Heart left ventricle (tissue), 13 donors: ENCODE measurements around the gene AWAT2.

Experiments used
- POLR2A ChIP-seq, 2 donors: fragments of 450-650 bp; IDR thresholded peaks; one replicate each; pipeline ENCODE4 v1.6.1; 2017; ENCODE audit warnings: antibody characterized with exemption in 2 of 2, mild to moderate bottlenecking in 2 of 2, moderate library complexity in 2 of 2
- TF ChIP-seq, protein P1 (sequence below), 12 donors: fragments of 200-600 bp; sonication (generic) in 4 of 12; IDR thresholded peaks; one replicate each; pipeline versions ENCODE4 v1.5.0 to v1.8.0; 2018 to 2022; ENCODE audit warnings: antibody characterized with exemption in 12 of 12, mild to moderate bottlenecking in 5 of 12
- donor health status: ischemic (EF 13 %, LVEDD 7.1; RV severe dilation, severe dysfunction).
- donor health status: DM: no; HTN: yes; CAD: no.
- donor health status: DM: no; HTN: no; CAD: no.
- donor health status: ischemic (EF 25% LVEDD 6.9; RV normal size, moderate dysfunction).
- donor health status: ischemic (EF 25% LVEDD 5.7; RV mildly dilated, moderate dysfunction).
- donor health status: ischemic (EF 35%, LVEDD 5.7; RV mildly dilated, moderate dysfunction).
- donor health status: nonischemic (EF 11% LVEDD 7.7; RV severe dilation, severe dysfunction).
- donor health status: DM: yes; HTN: yes; CAD: no.
- donor health status: PGD.
- donor health status: ischemic (EF 29% LVEDD 5.4; RV normal size, mild dysfunction).
- donor health status: nonischemic (EF 23%, LVEDD 6.1; RV moderate dilation, normal function).

- TF ChIP-seq, protein P1, sequence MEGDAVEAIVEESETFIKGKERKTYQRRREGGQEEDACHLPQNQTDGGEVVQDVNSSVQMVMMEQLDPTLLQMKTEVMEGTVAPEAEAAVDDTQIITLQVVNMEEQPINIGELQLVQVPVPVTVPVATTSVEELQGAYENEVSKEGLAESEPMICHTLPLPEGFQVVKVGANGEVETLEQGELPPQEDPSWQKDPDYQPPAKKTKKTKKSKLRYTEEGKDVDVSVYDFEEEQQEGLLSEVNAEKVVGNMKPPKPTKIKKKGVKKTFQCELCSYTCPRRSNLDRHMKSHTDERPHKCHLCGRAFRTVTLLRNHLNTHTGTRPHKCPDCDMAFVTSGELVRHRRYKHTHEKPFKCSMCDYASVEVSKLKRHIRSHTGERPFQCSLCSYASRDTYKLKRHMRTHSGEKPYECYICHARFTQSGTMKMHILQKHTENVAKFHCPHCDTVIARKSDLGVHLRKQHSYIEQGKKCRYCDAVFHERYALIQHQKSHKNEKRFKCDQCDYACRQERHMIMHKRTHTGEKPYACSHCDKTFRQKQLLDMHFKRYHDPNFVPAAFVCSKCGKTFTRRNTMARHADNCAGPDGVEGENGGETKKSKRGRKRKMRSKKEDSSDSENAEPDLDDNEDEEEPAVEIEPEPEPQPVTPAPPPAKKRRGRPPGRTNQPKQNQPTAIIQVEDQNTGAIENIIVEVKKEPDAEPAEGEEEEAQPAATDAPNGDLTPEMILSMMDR (IDR thresholded peaks at IDR 0.05), result peak in 1 of 12 donors; percentile 23
- TF ChIP-seq POLR2A (IDR thresholded peaks at IDR 0.05), result no peak
Measured at GRCh38 chrX:70032792-70033191, 16.9 kb downstream of the AWAT2 start.
